Naive thymus-derived CD8-positive, alpha-beta T cell (primary cell): Measurements from ENCODE around the gene LRRC70. TPM values are rescaled to one million over a fixed set of nuclear protein-coding genes. Genes with fewer than 3 reads are reported as not detected.

Source experiments
- ATAC-seq, 2 donors: fragments of 150-1000 bp; cut with Tn5 transposase in 1 of 2; sonication (Bioruptor Pico), chemical (Tn5 transposase) in 1 of 2; 1 replicate in 1 of 2; 2 replicates in 1 of 2; pipeline ENCODE4 v1.10.0; 2021; ENCODE audit warnings: mild to moderate bottlenecking in 2 of 2, moderate library complexity in 2 of 2
- POLR2A ChIA-PET: fragments of 350-600 bp; sonication (Branson Sonifier 250); formaldehyde crosslinking; loops from one replicate; lab custom pipeline; 2021; ENCODE audit warnings: antibody characterized with exemption; lab: Charles Lee
- DNase-seq, 10 donors: peaks; one replicate each; pipeline versions ENCODE4 v3.0.0 to v3.0.0-alpha.2; 2020 to 2022
- H3K27ac Mint-ChIP-seq, 10 donors: one replicate each; pipeline ENCODE4 v1.8.0; 2020 to 2022; ENCODE audit warnings: mild to moderate bottlenecking in 10 of 10, mixed read lengths in 10 of 10, moderate library complexity in 4 of 10, inconsistent platforms in 1 of 10
- H3K27me3 Mint-ChIP-seq, 5 donors: one replicate each; pipeline ENCODE4 v1.8.0; 2021 to 2022; ENCODE audit warnings: mixed read lengths in 5 of 5
- H3K36me3 Mint-ChIP-seq, 3 donors: one replicate each; pipeline ENCODE4 v1.8.0; 2020 to 2022; ENCODE audit warnings: mixed read lengths in 3 of 3, mild to moderate bottlenecking in 2 of 3, inconsistent platforms in 1 of 3
- H3K4me1 Mint-ChIP-seq, 4 donors: one replicate each; pipeline ENCODE4 v1.8.0; 2021 to 2022; ENCODE audit warnings: mixed read lengths in 4 of 4
- H3K4me3 Mint-ChIP-seq, 10 donors: one replicate each; pipeline ENCODE4 v1.8.0; 2020 to 2022; ENCODE audit warnings: mild to moderate bottlenecking in 10 of 10, mixed read lengths in 10 of 10, moderate library complexity in 6 of 10, inconsistent platforms in 1 of 10
- H3K9me3 Mint-ChIP-seq, 9 donors: one replicate each; pipeline ENCODE4 v1.8.0; 2020 to 2022; ENCODE audit warnings: mixed read lengths in 9 of 9, mild to moderate bottlenecking in 3 of 9, inconsistent platforms in 1 of 9, moderate library complexity in 1 of 9
- polyA plus RNA-seq, 3 donors: library from polyadenylated mRNA; unstranded; fragments of 300-500 nt; fragmentation: Illumina TruSeq; gene quantifications; one replicate each; pipeline ENCODE4 v1.2.3, GENCODE V29; 2021
- total RNA-seq, 8 experiments: library from RNA in 2 of 8; stranded (reverse) in 2 of 8; gene quantifications; one replicate each; pipeline ENCODE4 v1.2.3 and lab custom pipeline; 2021 to 2026

LRRC70 gene
- 1 to 10 TPM; 1.1 to 1.2 TPM for total RNA-seq
- 1 to 10 TPM in 1 of 3 donors, under 1 TPM in 2; 0.08 to 1.4 (median 0.60) TPM for polyA plus RNA-seq
- total RNA-seq (lab: John Stamatoyannopoulos, UW), result 0.06 to 2.0 (median 0.58) reads per million in 6 experiments

- peaks cover 13 to 43% (median 32%) of the 10 kb centered on the region in 4 donors for H3K4me1 Mint-ChIP-seq
- H3K9me3 Mint-ChIP-seq, result no peaks in the 10 kb centered on the region
- peak within 1 kb of the TSS; percentile 65 to 87 (median 78) for H3K4me3 Mint-ChIP-seq
- peak in 7 of 10 donors; percentile 16 to 87 (median 68) for DNase-seq
- H3K27ac Mint-ChIP-seq, result peak within 1 kb of the TSS; percentile 77 to 98 (median 91)
- ATAC-seq, result peak; percentile 99 to 100
- H3K36me3 Mint-ChIP-seq, result peaks cover 0 to 17% (median 12%) of the 10 kb centered on the region in 3 donors
- POLR2A ChIA-PET, result interaction anchor here (0.6 to 0.7 kb wide), 2 partner anchors 176 to 748 kb away, joined by 3 to 4 read pairs; no protein-coding TSS in a partner anchor
- no peaks in the 10 kb centered on the region for H3K27me3 Mint-ChIP-seq
These were observed at the start of gene LRRC70 for GRCh38 chr5:62578540-62578939. TSS of gene LRRC70 (plus strand) at chr5:62578819. CDS start at chr5:62579439, 620 bp downstream.

DNA sequence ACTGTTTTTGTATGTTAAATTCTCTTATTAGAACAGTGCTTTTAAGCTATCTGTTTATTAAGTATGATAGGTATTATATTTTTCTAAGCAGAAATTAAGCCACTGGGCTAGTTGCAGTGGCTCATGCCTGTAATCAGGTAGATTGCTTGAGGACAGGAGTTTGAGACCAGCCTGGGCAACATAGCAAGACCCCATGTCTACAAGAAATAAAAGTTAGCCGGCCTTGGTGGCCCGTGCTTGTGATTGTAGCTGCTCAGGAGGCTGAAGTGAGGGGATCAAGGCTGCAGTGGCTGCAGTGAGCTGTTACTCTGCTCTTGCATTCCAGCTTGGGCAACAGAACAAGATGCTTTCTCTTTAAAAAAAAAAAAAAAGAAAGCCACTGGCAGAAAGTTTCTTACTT is 45.0 kb upstream of the LRRC70 start:
- no peak overlapping the region for H3K4me3 Mint-ChIP-seq
- no peak for DNase-seq
- peaks cover 10 to 45% (median 29%) of the 10 kb centered on the region in 3 donors for H3K36me3 Mint-ChIP-seq
- H3K27me3 Mint-ChIP-seq, result no peaks in the 10 kb centered on the region
- no peak overlapping the region for H3K27ac Mint-ChIP-seq
- POLR2A ChIA-PET, result no interaction called here
- H3K4me1 Mint-ChIP-seq, result no peaks in the 10 kb centered on the region
- no peak for ATAC-seq
- H3K9me3 Mint-ChIP-seq, result no peaks in the 10 kb centered on the region

DNA sequence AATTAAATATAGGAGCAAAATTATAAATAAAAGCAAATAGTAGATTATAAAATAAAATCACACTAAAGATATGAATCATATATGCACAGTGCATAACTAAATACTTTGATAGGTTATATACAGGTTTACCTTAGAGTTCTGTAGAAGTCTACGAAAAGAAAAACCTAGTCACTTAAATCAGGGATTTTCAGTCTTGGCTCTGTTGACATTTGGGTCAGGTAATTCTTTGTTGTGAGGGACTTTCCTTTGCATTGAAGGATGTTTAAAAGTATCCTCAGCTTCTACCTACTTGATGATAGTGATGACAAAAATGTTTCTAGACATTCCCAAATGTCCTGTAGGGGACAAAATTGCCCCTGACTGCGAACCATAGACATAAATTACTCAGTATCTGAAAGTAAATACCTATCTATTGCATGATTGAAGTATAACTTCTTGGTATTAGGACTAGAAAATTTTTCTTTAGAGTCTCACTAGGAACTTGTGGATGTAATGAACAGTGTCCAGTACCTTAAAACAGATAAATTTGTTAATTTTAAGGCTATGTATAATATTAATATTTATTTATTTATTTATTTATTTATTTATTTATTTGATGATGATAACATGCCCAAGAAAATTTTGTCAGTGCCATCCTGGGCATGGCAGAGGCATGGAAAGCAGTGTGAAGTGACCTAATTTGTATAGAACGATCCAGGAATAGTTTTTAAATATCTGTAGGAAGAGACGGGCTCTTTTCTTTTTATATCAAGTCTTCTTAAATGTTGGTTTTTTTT is 44.0 kb upstream of the LRRC70 start:
- no peak overlapping the region for H3K4me3 Mint-ChIP-seq
- ATAC-seq (no peak), DNase-seq (no peak)
- POLR2A ChIA-PET, result no interaction called here
- H3K27me3 Mint-ChIP-seq, result no peaks in the 10 kb centered on the region
- no peak overlapping the region for H3K27ac Mint-ChIP-seq
- H3K36me3 Mint-ChIP-seq, result peaks cover 12 to 49% (median 36%) of the 10 kb centered on the region in 3 donors
- no peaks in the 10 kb centered on the region for H3K4me1 Mint-ChIP-seq
- no peaks in the 10 kb centered on the region for H3K9me3 Mint-ChIP-seq

GRCh38 chr5:62536232-62536631 is 42.4 kb upstream of the LRRC70 start:
- peaks cover 12 to 48% (median 33%) of the 10 kb centered on the region in 3 donors for H3K36me3 Mint-ChIP-seq
- H3K27me3 Mint-ChIP-seq, result no peaks in the 10 kb centered on the region
- ATAC-seq (no peak), DNase-seq (no peak)
- POLR2A ChIA-PET, result no interaction called here
- no peaks in the 10 kb centered on the region for H3K9me3 Mint-ChIP-seq
- no peak overlapping the region for H3K4me3 Mint-ChIP-seq
- no peak overlapping the region for H3K27ac Mint-ChIP-seq
- H3K4me1 Mint-ChIP-seq, result no peaks in the 10 kb centered on the region

GRCh38 chr5:62536783-62537182 is 41.8 kb upstream of the LRRC70 start:
- H3K27ac Mint-ChIP-seq, result no peak overlapping the region
- H3K9me3 Mint-ChIP-seq, result no peaks in the 10 kb centered on the region

GRCh38 chr5:62538017-62538942 is 40.3 kb upstream of the LRRC70 start:
- Mint-ChIP-seq H3K9me3 (no peaks in the 10 kb centered on the region), H3K36me3 (peaks cover 9 to 36% (median 30%) of the 10 kb centered on the region in 3 donors), H3K4me1 (no peaks in the 10 kb centered on the region), H3K27me3 (no peaks in the 10 kb centered on the region), H3K27ac (no peak overlapping the region), H3K4me3 (no peak overlapping the region)
- ATAC-seq (no peak), DNase-seq (no peak)
- POLR2A ChIA-PET, result no interaction called here

More at GRCh38 chr5:62536783-62537182, 41.8 kb upstream of the LRRC70 start:
- Mint-ChIP-seq H3K4me1 (no peaks in the 10 kb centered on the region), H3K27me3 (no peaks in the 10 kb centered on the region), H3K36me3 (peaks cover 9 to 44% (median 28%) of the 10 kb centered on the region in 3 donors), H3K4me3 (no peak overlapping the region)
- no peak for DNase-seq
- POLR2A ChIA-PET, result no interaction called here
- no peak for ATAC-seq

DNA sequence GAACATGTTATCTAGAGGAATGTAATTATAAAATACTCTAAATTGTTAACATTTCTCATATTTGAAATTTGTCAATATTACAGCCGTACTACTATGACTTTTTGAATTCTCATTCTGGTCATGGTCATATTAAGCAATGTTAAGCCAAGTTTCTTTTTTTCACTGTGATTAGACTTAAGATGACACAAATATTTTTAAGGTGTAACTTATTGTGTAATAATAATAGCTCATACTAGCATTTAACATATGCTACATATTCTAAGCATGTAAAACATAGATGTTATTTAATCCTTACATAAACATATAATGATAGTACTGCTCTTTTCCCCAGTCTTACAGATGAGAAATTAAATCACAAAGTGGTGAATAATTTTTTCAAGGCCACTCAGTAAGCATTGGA is 35.9 kb upstream of the LRRC70 start:
- Mint-ChIP-seq H3K27me3 (no peaks in the 10 kb centered on the region), H3K4me3 (no peak overlapping the region), H3K4me1 (no peaks in the 10 kb centered on the region), H3K9me3 (peaks cover 0 to 2% (median 0%) of the 10 kb centered on the region in 9 donors), H3K27ac (no peak overlapping the region), H3K36me3 (peaks cover 23 to 54% (median 49%) of the 10 kb centered on the region in 3 donors)
- no peak for ATAC-seq
- no peak for DNase-seq
- POLR2A ChIA-PET, result no interaction called here

DNA sequence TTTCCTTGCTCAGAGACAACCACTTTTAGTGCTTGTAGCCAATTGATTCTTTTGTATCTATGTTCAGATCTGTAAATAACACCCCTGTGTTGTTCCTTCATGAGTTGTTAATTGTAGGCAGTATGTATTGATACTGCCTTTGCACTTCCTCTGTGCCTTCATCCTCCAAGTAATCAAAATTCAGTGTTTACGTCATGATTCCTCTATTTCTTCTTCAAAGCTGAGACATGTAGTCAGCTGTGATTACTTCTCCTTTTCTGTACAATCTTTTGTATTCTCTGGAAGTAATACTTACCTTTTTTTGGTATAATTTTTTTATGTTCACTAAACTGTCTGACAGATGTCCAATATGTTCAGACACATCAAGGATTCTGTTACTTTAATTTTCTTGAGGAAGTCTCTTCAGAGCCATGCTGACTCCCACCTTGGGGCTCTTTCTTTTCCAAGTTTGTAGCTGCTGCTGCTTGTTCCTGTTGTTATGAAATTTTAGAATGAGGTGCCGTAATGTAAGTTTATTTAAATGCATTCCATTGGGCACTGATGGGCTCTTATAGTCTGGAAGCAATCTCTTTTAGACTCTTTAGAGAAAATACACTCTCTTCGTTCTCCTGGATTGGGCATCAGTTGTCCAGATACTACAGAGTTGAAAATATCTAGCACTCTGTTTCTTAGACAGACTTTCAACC is 30.5 kb upstream of the LRRC70 start:
- POLR2A ChIA-PET, result no interaction called here
- ATAC-seq (no peak), DNase-seq (no peak)
- H3K36me3 Mint-ChIP-seq, result peaks cover 17 to 55% (median 25%) of the 10 kb centered on the region in 3 donors
- peak overlapping the region in 3 of 10 donors; percentile 11 to 51 (median 27) for H3K27ac Mint-ChIP-seq
- no peak overlapping the region for H3K4me3 Mint-ChIP-seq
- peaks cover 0 to 8% (median 0%) of the 10 kb centered on the region in 4 donors for H3K4me1 Mint-ChIP-seq
- peaks cover 0 to 2% (median 0%) of the 10 kb centered on the region in 9 donors for H3K9me3 Mint-ChIP-seq
- H3K27me3 Mint-ChIP-seq, result no peaks in the 10 kb centered on the region

GRCh38 chr5:62550103-62550502 is 28.5 kb upstream of the LRRC70 start:
- Mint-ChIP-seq H3K27me3 (no peaks in the 10 kb centered on the region), H3K4me3 (no peak overlapping the region), H3K9me3 (no peaks in the 10 kb centered on the region), H3K36me3 (peaks cover 0 to 55% (median 16%) of the 10 kb centered on the region in 3 donors), H3K27ac (peak overlapping the region in 1 of 10 donors; percentile 31), H3K4me1 (peaks cover 0 to 8% (median under 1%) of the 10 kb centered on the region in 4 donors)
- POLR2A ChIA-PET, result no interaction called here
- ATAC-seq (no peak), DNase-seq (no peak)

- DNase-seq, result no peak
- peaks cover 0 to 3% (median 1%) of the 10 kb centered on the region in 4 donors for H3K4me1 Mint-ChIP-seq
- POLR2A ChIA-PET, result no interaction called here
- no peak overlapping the region for H3K4me3 Mint-ChIP-seq
- H3K9me3 Mint-ChIP-seq, result no peaks in the 10 kb centered on the region
- no peaks in the 10 kb centered on the region for H3K27me3 Mint-ChIP-seq
- H3K36me3 Mint-ChIP-seq, result peaks cover 4 to 59% (median 23%) of the 10 kb centered on the region in 3 donors
- ATAC-seq, result no peak
- no peak overlapping the region for H3K27ac Mint-ChIP-seq
These were observed 22.7 kb upstream of the LRRC70 start for GRCh38 chr5:62555930-62556329.

DNA sequence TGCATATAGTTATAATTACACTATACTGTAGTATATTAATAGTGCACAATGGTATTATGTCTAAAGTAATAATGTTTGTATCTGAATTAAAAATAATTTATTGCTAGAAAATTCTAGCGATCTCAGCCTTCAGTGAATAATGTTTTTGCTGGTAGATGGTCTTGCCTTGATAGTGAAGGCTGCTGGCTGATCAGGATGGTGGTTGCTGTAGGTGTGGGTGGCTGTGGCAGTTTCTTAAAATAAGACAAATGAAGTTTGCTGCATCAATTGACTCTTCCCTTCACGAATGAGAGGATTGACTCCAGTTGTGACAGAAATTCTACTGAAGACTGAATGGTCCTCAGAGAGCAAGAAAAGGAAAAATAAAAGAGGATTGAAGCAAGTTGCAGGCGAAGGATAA is 19.7 kb upstream of the LRRC70 start:
- Mint-ChIP-seq H3K4me1 (peaks cover 0 to 3% (median 1%) of the 10 kb centered on the region in 4 donors), H3K27me3 (no peaks in the 10 kb centered on the region), H3K4me3 (no peak overlapping the region), H3K36me3 (peaks cover 4 to 51% (median 23%) of the 10 kb centered on the region in 3 donors), H3K9me3 (no peaks in the 10 kb centered on the region), H3K27ac (no peak overlapping the region)
- POLR2A ChIA-PET, result no interaction called here
- ATAC-seq, result no peak
- no peak for DNase-seq

- H3K9me3 Mint-ChIP-seq, result peaks cover 0 to 13% (median 7%) of the 10 kb centered on the region in 9 donors
- no peak overlapping the region for H3K27ac Mint-ChIP-seq
- DNase-seq, result no peak
- no peak overlapping the region for H3K4me3 Mint-ChIP-seq
- peaks cover 0 to 3% (median under 1%) of the 10 kb centered on the region in 4 donors for H3K4me1 Mint-ChIP-seq
- H3K27me3 Mint-ChIP-seq, result no peaks in the 10 kb centered on the region
- no peak for ATAC-seq
- H3K36me3 Mint-ChIP-seq, result peaks cover 14 to 57% (median 35%) of the 10 kb centered on the region in 3 donors
- POLR2A ChIA-PET, result no interaction called here
These were observed 17.8 kb upstream of the LRRC70 start for GRCh38 chr5:62560786-62561185.
